HepG2 (cell line): ENCODE results near the gene TP53TG5.

Source experiments
- ARID2 ChIP-seq: sonication (generic); formaldehyde crosslinking; IDR thresholded peaks from 2 replicates; pipeline ENCODE4 v1.8.1; 2022; ENCODE audit warnings: mild to moderate bottlenecking, missing genetic modification reagents, borderline replicate concordance
- KLF16 ChIP-seq, 2 experiments: sonication (generic) in 1 of 2; formaldehyde crosslinking in 1 of 2; IDR thresholded peaks; 2 replicates each; pipeline versions ENCODE4 v1.6.1 to v1.8.0; 2016 to 2023; ENCODE audit warnings: missing genetic modification reagents in 2 of 2, missing compliant biosample characterization in 1 of 2
- PCBP1 ChIP-seq: fragments of 200-400 bp; formaldehyde crosslinking; IDR thresholded peaks from 2 replicates; pipeline ENCODE4 v1.6.1; 2017; ENCODE audit warnings: mild to moderate bottlenecking, low read depth, low read length, borderline replicate concordance
- RORA ChIP-seq: sonication (generic); formaldehyde crosslinking; IDR thresholded peaks from 2 replicates; pipeline ENCODE4 v1.5.0; 2020; ENCODE audit warnings: mild to moderate bottlenecking, missing genetic modification reagents, moderate library complexity
- SP1 ChIP-seq, 2 experiments: fragments of 450-650 bp in 1 of 2; sonication (generic) in 1 of 2; formaldehyde crosslinking in 1 of 2; IDR thresholded peaks; 2 replicates each; pipeline versions ENCODE4 v1.4.0 to v1.6.1; 2016 to 2020; ENCODE audit warnings: missing genetic modification reagents in 1 of 2
- TCF7 ChIP-seq: sonication (generic); IDR thresholded peaks from 2 replicates; pipeline ENCODE4 v1.6.1; 2016; ENCODE audit warnings: antibody characterized with exemption, low read depth

GRCh38 chr20:45427236-45428149 lies 49.4 kb upstream of the TP53TG5 start:
- TF ChIP-seq ARID2 (CRISPR knock-in tag): no peak
- no peak for TF ChIP-seq KLF16 (CRISPR knock-in tag; IDR thresholded peaks at IDR 0.05)
- TF ChIP-seq RORA (CRISPR knock-in tag): no peak
- TF ChIP-seq SP1 (IDR thresholded peaks at IDR 0.05): no peak
- no peak for TF ChIP-seq SP1 (CRISPR knock-in tag; IDR thresholded peaks at IDR 0.05)
- no peak for TF ChIP-seq TCF7
- TF ChIP-seq PCBP1: no peak
